Colonic mucosa (tissue), 2 donors: ENCODE results near the gene ANAPC1. TPM values are rescaled to one million over a fixed set of nuclear protein-coding genes. Genes with fewer than 3 reads are reported as not detected.

Source experiments
- microRNA-seq: library from miRNA; unstranded; fragments of <30 nt; microRNA quantifications from one replicate; pipeline ENCODE4, GENCODE V29; 2019
- total RNA-seq, 2 donors: library from RNA; stranded (reverse); fragmentation: NEBNext Ultra II Directional in 1 of 2; extraction: Animal tissue kit (Norgen Biotek cat#: 25700) in 1 of 2; gene quantifications; one replicate each; pipeline ENCODE4 v1.2.1, GENCODE V29; 2021
- donor health status: DM: no; HTN: no; CAD: no.
- donor health status: DM: no; HTN: no; CAD: no.

ANAPC1 gene
- total RNA-seq, 2 donors from 2014 or later = 32.9 to 62.1 TPM

Small RNA genes within 50 kb of the gene (microRNA-seq; reads per million reads assigned to microRNA genes)
- gene MIR4771-2 = not detected

Other genes with a start within 250 kb of the ANAPC1 start
- 1 to 10 TPM; 3.9 TPM for gene MERTK, start 14.4 kb upstream of the ANAPC1 start, total RNA-seq
- gene TMEM87B, start 171.1 kb upstream of the ANAPC1 start, total RNA-seq = 10 to 100 TPM; 56.7 to 71.2 TPM